Epidermal melanocyte (primary cell): ENCODE measurements around the gene GOLT1B.

Experiments used
- DNase-seq: peaks from one replicate; pipeline ENCODE4 v3.0.0; 2011; ENCODE audit warnings: low spot score; ENCODE audit not compliant: insufficient read length

Gene GOLT1B

GRCh38 chr12:21521541-21521940 lies 20.0 kb downstream of the GOLT1B start:
- no peak for DNase-seq

GRCh38 chr12:21523148-21523547 lies 21.6 kb downstream of the GOLT1B start:
- DNase-seq = no peak

- DNase-seq = no peak
These were observed 24.5 kb downstream of the GOLT1B start, which contains the start of gene SPX for GRCh38 chr12:21526053-21526452. TSS of gene SPX (plus strand) at chr12:21526296. CDS start at chr12:21526473, 177 bp downstream.

GRCh38 chr12:21526721-21527345 lies 25.2 kb downstream of the GOLT1B start:
- no peak for DNase-seq

GRCh38 chr12:21527451-21528180 lies 26.0 kb downstream of the GOLT1B start:
- DNase-seq = peak; percentile 39

- no peak for DNase-seq
These were observed 27.4 kb downstream of the GOLT1B start for GRCh38 chr12:21528953-21529352.

GRCh38 chr12:21529456-21529855 lies 27.9 kb downstream of the GOLT1B start:
- no peak for DNase-seq

- DNase-seq = no peak
These were observed 36.6 kb downstream of the GOLT1B start for GRCh38 chr12:21538061-21538653.

GRCh38 chr12:21539797-21540196 lies 38.2 kb downstream of the GOLT1B start:
- no peak for DNase-seq

- no peak for DNase-seq
These were observed 40.2 kb downstream of the GOLT1B start for GRCh38 chr12:21541773-21542172.

- DNase-seq = no peak
These were observed 40.8 kb downstream of the GOLT1B start for GRCh38 chr12:21542403-21542802.

GRCh38 chr12:21543151-21543550 lies 41.6 kb downstream of the GOLT1B start:
- DNase-seq = no peak

- DNase-seq = no peak
These were observed 44.0 kb downstream of the GOLT1B start for GRCh38 chr12:21545557-21545956.

GRCh38 chr12:21546716-21547115 lies 45.1 kb downstream of the GOLT1B start:
- no peak for DNase-seq

- DNase-seq = no peak
These were observed 45.8 kb downstream of the GOLT1B start for GRCh38 chr12:21547437-21547836.

- DNase-seq = no peak
These were observed 50.4 kb downstream of the GOLT1B start for GRCh38 chr12:21551841-21552465.

GRCh38 chr12:21552635-21553328 lies 51.2 kb downstream of the GOLT1B start:
- no peak for DNase-seq

- DNase-seq = no peak
These were observed 51.7 kb downstream of the GOLT1B start for GRCh38 chr12:21553329-21553675.

GRCh38 chr12:21558100-21558679 lies 56.6 kb downstream of the GOLT1B start:
- no peak for DNase-seq

GRCh38 chr12:21559855-21560569 lies 58.4 kb downstream of the GOLT1B start:
- no peak for DNase-seq

- DNase-seq = no peak
These were observed 59.6 kb downstream of the GOLT1B start for GRCh38 chr12:21561158-21561557.
